Lung microvascular endothelial cell (primary cell): ENCODE data around the gene TSSK2. TPM values are rescaled to one million over a fixed set of nuclear protein-coding genes. Genes with fewer than 3 reads are reported as not detected.
"Not testable (repeated sequence)": the region's sequence is repeated elsewhere in the genome, so short reads cannot be mapped to it uniquely, and the experiment has no call there.

Experiments used
- DNase-seq, 2 donors: peaks; one replicate each; pipeline versions ENCODE4 v3.0.0 to v3.0.0-alpha.2; 2010; ENCODE audit warnings: low read depth in 2 of 2
- total RNA-seq: library from RNA; depleted of rRNA; stranded (reverse); fragments of >200 nt; gene quantifications from 2 replicates; pipeline ENCODE4 v1.2.1, GENCODE V29; 2014

TSSK2 gene
- total RNA-seq, 1 donor from 2014 or later, result not detected

DNA sequence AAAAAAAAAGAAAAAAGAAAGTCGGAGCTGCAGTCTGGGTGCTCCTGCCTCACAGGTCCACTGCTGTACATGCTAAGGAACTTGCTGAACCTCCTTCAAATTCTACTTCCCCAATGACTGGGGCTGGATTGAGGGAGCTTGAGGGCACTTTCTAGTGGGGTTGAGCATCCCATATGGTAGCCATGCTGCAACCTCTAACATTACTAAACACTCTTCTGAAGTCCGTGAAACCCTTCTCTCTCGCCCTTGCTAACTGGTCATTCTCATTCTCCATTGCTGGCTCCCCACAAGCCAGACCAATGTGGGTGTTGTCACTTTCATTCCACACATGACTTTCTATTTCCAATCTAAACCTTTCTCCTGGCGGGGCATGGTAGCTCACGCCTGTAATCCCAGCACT is 12.1 kb downstream of the TSSK2 start:
- no peak for DNase-seq

DNA sequence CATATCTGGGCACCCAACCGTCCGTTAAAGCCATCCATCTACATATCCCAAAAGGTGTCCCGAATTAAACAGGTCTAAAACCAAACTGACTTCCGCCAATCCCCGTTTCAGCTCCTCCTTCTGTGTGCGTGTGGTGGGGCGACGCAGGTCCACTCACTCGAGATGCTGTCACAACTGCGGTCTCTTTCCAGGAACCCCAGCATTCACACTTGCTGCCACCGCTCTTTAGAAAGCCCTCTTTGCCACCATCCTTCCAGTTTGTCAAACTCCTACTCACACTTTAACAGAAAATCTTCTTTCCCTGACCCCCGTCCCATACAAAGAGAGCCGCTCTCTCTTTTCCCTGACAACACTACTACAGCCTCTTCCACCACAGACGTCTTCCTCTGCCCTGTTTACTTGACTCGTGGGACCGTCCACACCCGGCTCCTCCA is 12.9 kb downstream of the TSSK2 start:
- peak; percentile 30 to 34 for DNase-seq

DNA sequence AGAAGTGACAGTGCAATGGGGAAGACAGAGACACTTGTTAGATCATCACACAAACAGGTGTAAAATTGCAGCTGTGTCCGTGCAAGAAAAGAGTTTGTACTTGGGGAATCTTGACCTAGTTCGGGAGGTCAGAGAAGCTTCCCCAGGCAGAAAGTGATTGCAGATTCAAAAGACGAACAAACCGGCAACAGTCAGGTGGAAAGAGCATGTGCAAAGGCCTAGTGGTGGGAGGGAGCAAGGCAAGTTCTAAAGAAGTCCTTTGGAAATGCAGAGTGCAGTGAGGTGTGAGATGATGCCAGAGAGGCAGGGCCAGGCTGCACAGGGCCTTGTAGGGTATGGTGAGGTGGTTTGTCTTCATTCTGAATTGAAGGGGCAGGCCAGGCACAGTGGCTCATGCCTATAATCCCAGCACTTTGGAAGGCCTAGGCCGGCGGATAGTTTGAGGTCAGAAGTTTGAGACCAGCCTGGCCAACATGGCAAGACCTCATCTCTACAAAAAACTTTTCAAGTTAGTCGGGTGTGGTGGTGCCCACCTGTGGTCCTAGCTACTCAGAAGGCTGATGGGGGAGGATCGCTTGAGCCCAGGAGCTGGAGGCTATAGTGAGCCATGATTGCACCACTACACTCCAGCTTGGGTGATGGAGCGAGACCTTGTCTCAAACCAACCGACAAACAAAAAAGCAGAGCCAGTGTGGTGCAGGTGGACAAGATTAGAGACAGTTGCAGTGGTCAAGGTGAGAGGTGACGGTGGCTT is 15.3 kb downstream of the TSSK2 start:
- no peak for DNase-seq

DNA sequence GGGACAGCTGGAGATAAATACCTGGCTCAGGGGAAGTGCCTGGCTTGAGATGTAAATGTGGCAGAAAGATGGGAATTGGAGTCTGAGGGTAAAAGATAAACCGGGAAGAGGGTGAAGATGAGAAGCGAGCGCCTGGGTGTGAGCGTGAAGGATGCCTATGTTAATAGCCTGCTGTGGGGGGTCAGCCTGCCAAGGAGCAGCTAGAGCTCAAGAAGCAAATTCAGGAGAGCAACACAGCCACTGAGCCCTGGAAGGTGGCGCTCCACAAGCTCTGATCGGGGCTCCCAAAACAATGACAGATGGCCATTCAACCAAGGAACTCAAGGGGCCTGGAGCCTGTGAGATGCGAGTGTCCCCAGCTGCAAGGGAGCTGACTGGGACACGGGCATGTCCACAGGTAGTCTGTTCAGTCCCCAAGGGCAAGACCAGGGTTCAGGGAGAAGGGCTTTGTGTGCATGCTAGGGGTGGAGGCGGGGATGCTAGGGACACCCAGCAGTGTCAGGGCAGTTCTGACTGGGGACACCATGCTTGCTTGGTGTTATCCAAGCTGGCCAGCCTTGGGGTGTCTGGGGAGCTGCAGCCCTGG is 16.2 kb downstream of the TSSK2 start:
- no peak for DNase-seq

DNA sequence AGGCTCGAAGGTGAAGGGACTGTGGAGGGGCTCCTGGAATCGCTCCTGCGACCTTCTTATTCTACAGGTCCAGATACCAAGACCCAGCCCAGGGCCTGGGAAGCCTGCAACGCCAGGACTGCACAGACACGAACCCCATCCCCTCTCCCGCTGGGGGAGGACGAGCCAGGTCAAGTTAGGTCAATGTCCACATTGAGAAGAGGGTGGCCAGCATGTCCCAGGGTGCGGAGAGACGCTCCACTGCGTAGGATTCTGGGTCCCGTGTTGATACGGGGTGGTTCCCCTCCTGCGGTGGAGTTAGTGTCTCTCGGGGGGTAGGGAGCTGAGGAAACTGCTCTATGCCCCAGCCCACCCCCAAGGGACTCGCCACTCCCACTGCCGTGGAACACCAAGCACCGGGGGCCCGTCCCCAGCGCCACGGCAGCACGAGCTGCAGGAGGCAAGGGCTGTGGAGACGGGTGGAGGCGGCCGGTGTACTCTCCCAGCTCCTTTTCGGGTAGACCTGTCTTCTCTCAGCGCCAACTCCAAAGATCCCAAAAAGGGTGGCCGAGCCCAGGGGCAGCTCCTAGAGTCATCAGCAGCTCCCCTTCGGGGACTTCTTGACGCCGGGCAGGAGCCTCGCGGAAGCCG is 17.4 kb downstream of the TSSK2 start:
- no peak for DNase-seq

DNA sequence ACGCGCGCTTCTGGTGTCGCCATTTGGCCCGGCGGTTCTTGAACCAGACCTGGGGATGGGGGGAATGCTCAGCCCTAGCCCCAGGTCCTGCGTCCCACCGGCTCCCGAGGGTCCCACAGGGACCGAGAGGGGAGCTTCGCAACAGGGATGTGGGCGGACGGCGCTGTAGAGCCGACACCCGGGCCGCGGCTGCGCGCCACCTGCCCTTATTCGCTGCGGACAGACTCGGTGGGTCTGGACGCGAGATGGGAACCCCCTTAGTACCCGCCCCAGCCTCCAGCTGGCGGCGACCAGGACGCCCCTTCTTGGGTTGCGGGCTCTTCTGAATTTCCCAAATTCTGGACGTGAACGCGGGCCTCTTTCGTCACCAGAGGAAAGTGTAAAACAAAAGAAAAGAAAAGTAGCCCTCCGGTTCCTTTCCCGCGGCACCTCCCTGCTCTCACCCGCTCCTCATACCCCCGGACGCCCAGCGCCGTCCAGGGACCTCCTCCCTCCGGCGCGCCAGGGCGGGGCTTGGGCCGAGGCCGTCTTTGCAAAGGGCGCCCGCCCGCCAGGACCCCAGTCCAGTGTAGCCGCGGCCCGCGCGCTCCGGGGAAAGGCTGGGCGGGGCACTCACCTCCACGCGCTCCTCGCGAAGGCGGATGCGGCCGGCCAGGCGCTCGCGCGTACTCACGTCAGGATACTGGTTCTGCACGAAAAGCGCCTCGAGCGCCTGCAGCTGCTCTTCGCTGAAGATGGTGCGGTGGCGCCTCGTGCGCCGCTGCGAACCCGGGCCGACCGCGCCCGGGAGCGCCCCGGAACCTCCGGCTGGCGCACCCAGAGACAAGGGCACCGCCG is 18.2 kb downstream of the TSSK2 start:
- DNase-seq, result peak in 1 of 2 donors; percentile 16

DNA sequence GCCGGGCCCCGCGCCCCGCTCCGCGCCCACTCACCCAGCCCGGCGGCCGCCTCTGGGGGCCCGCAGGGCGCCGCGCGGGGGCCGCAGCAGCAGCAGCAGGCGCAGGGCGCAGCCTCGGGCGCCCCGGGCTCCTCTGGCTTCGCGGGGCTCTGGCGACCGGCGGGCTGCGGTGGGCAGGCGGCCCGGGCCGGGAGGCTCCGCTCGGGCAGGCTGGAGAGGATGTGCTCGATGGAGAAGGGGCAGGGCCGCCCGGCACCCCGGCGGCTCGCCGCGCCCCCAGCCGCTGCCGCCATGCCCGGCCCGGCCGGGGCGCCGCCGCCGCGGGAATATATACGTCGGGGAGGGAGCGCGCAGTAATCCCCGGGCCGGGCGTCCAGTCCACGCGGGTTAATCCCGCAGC is 18.9 kb downstream of the TSSK2 start, which contains the start of gene GSC2:
GSC2 (minus strand) TSS at position 302 of the 400 bp plus-strand sequence; CDS start at position 293, 9 bp downstream.
- no peak for DNase-seq

DNA sequence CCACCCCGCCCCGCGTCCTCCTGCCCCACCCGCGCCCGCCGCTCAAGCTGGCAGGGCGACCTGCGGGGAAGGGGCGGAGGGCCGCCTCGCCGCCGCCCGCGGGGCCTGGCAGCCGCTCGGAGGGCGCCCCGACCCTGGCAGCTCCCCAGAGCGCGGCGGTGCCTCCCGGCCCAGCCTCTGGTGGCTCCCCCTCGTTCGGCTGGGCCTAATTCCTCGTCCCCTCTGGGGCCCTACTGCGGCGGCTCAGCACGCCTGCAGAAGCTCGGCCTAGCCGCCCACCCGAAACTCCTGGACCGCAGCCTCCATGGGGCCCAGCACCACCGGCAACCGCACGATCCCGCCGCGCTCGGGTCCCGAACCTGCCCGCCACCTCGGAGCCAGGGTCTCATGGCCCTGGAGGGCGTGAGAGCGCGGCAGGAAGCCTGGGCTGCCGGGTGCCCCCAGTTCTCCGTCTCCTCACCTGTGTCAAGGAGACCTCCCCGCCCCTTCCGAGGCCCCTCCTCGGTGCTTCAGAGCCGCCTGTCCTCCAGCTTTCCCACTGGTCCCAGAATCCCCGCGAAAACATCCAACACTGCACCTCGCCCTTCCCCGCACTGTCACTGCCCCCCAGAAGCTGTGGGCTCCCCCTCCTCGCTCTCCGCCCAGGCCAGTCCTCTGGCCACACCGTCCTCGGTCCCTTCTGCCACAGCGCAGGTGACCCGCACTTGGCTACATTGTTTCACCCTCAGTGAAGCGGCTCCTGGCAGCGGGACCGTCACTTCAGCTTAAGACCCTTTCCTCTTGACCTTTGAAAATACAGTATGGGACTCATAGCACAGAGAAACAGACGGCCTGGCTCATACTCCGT is 19.6 kb downstream of the TSSK2 start:
- DNase-seq, result no peak

DNA sequence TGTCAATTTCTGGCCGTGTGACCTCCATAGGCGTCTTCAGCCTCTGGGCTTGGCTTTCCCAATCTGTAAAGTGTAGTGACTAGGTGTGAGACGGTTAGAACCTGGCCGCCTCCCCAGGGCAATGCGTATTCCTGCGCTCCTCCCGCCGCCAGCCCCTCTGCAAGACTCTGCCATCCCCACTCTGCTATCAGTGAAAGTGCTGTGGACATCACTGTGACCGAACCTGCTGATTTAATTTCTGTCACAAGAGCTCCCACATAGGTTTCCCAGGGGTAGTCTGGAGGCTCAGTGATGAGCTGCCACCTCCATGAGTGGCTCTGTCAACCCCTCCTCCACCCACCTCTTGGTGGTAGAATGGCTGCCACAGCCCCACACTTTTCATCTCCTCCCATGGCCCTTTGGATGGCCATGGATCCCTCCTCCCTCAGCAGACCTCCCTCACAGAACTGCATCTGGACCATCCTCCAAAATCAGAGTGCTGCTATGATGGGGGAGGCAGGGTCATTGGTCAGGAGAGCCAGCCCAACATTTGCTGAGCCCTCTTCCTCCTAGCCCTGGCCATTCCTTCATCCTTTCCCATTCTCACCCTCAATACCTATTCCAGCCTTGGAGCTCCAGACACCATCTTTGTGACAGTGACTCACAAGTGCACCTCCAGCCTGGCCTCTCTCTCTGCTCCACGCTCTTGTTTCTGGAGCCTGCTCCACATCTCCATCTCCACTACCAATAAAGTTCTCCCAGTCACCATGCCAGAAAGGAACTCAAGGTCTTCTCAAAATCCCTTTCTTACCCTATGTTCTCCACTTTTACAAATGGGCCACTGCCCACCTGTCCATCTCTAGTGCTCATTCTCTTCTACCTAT is 20.5 kb downstream of the TSSK2 start:
- DNase-seq, result no peak

DNA sequence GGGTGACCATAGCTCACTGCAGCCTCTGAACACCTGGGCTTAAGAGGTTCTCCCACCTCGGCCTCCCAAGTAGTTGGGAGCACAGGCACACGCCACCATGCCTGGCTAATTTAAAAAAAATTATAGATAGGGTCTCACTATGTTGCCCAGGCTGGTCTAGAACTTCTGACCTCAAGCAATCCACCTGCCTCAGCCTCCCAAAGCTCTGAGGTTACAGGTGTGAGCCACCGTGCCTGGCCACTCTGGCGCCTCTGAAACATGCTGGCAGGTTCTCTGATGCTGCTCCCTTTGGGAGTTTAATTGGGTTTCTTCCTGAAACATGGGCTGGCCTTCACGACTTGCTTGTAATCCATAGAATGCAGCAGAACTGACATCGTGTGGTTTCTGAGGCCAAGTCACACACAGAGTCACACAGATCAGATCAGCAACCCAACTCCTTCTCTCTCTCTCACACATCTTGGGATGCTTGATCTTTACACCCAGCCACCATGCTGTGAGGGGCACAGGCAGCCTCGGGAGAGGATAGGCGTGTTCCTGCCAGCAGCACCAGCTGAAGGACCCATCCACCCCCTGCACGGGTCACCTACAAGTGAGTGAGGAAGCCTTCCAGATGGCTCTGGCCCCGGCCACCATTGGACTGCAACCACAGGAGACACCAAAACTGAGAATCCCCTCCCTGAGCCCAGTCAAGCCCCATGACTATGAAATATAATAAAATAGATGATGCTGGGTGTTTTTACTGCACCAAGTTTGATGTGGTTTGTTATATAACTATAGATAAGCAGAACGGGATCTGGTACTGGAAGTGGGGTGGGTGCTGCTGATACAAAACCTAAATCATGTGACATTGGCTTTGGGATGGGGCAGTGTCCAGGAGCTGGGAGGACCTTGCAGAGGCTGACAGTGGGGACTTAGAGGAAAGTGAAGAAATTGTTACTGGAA is 22.1 kb downstream of the TSSK2 start:
- no peak for DNase-seq

DNA sequence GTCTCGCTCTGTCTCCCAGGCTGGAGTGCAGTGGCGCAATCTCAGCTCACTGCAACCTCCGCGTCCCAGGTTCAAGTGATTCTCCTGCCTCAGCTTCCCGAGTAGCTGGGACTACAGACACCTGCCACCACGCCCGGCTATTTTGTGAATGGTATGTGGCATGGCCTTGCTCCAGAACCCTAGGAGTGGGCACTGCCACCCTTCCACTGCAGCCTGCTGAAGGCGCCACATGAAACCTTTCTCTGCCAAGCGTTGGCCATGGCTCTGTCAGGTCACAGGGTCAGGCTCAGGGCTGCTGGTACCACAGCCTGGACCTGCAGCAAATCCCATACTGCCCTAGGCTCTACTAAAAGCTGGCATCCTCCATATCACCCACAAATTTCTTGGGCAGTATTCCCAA is 25.0 kb downstream of the TSSK2 start:
- DNase-seq, result not testable (repeated sequence)

DNA sequence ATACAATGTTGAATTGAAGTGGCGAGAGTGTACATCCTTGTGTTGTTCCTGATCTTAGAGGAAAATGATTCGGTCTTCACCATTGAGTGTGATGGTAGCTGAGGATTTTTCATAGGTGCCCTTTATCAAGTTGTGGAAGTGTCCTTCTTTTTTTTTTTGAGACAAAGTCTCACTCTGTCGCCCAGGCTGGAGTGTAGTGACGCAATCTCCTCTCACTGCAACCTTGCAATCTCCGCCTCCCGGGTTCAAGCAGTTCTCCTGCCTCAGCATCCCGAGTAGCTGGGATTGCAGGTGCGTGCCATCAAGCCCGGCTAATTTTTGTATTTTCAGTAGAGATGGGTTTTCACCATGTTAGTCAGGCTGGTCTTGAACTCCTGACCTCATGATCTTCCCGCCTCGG is 27.5 kb downstream of the TSSK2 start:
- not testable (repeated sequence) for DNase-seq

DNA sequence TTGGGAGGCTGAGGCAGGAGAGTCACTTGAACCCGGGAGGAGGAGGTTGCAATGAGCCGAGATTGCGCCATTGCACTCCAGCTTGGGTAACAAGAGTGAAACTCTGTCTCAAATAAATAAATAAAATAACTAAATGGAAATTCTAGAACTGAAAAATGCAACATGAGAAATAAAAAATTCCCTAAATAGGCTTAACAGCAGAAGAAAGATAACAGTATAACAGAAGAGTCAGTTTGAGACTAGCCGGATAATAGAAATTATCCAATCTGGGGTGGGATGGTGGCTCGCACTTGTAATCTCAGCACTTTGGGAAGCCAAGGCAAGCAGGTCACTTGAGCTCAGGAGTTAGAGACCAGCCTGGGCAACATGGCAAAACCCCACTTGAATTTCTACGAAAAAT is 33.3 kb downstream of the TSSK2 start:
- no peak for DNase-seq

DNA sequence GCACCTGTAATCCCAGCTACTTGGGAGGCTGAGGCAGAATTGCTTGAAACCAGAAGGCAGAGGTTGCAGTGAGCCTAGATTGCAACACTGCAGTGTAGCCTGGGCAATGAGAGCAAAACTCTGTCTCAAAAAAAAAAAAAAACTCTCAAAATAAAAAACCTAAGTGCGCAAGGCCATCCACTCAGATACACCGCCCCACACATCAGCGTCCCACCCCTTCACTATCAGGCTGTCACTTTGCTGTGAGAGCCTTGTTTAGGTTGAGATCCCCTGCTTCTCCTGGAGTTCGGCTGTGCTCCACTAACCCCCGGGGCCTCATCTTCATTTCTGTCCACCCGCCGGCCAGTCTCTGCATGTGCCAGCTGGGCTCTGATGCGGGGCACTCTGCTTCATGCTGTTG is 35.3 kb downstream of the TSSK2 start:
- no peak for DNase-seq

DNA sequence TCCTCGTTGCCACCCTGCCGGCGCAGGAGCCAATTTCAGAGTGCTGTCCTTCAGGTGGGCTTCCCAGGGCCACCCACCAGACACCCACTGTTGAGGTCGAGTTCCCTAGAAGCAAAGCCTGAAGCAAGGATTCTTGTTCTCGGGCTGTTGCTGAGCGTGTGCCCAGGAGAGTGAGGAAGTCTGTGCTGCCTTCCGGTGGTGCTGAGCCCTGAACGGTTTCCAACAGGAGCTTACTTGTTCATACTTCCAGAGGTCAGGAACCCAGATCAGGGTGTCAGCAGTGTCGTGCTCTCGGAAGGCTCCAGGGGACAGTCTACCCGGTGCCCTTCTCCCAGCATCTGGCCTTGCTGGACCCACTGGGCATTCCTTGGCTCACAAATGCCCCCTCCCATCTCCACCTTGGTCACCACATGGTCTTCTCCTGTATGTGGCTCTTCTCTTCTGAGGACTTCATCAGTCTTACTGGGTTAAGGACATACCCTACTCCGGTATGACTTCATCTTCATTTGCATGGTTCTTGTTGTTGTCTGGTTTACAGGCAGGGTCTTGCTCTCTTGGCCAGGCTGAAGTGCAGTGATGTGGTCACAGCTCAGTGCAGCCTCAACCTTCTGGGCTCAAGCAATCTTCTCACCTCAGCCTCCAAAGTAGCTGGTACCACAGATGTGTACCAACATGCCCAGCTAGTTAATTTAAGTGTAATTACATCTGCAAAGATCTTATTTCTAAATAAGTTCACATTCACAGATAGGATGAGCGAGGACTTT is 36.2 kb downstream of the TSSK2 start:
- no peak for DNase-seq

DNA sequence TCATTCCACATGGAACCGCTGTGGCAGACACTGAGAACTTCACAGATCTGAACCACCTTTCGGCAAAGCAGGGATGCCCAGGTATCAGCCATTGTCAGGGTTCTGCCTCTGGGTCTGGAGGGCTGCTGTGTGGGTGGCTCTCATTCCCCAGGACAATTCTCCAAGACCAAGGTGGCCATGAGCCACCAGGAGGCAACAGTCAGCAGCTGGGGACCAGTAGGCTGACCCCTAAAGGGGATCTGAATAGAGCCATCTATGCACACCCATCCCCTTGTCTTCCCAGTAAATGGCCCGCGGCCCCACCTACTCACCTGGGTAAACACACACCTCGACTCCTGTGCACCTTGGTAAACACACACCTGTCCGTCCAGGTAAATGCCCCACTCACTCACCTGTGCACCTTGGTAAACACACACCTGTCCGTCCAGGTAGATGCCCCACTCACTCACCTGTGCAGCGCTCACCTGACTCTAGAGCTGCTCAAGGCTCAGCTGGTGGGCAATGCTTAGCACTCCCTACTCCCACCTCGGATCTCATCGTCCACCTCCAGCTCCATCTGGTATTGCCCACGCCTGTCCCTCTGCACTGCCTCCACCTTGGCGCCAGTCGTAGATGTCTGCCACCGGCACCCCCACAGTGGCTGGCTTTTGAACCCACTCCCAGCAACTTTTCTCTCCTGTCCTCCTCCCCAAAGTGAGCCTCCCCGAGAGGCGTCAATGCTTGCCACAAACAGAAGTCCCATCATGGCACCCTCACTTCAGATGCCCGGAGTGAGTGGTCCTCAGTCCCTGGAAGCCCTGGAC is 37.2 kb downstream of the TSSK2 start:
- no peak for DNase-seq
